SKM-1 (cell line): ENCODE results near the gene PHF21B.
"Not testable (repeated sequence)": the region's sequence is repeated elsewhere in the genome, so short reads cannot be mapped to it uniquely, and the experiment has no call there.

Experiments
- DNase-seq: peaks from one replicate; lab custom pipeline; 2025; ENCODE audit not compliant: unreplicated experiment; lab: John Stamatoyannopoulos, UW

Gene PHF21B

GRCh38 chr22:44919691-44920090 is 90.1 kb downstream of the PHF21B start:
- no peak for DNase-seq

GRCh38 chr22:44918925-44919392 is 90.8 kb downstream of the PHF21B start:
- no peak for DNase-seq

- no peak for DNase-seq
These were observed 91.5 kb downstream of the PHF21B start for GRCh38 chr22:44918166-44918924.

- DNase-seq = no peak
These were observed 92.2 kb downstream of the PHF21B start for GRCh38 chr22:44917372-44918165.

- DNase-seq = no peak
These were observed 93.2 kb downstream of the PHF21B start for GRCh38 chr22:44916281-44917231.

- DNase-seq = no peak
These were observed 94.4 kb downstream of the PHF21B start for GRCh38 chr22:44915441-44915840.

GRCh38 chr22:44914026-44914721 is 95.6 kb downstream of the PHF21B start:
- no peak for DNase-seq

GRCh38 chr22:44913198-44913983 is 96.4 kb downstream of the PHF21B start:
- no peak for DNase-seq

- no peak for DNase-seq
These were observed 100.6 kb downstream of the PHF21B start for GRCh38 chr22:44909241-44909640.

- no peak for DNase-seq
These were observed 101.8 kb downstream of the PHF21B start for GRCh38 chr22:44907765-44908737.

GRCh38 chr22:44906999-44907644 is 102.7 kb downstream of the PHF21B start:
- DNase-seq = no peak

GRCh38 chr22:44906248-44906936 is 103.4 kb downstream of the PHF21B start:
- DNase-seq = no peak

GRCh38 chr22:44904492-44905152 is 105.2 kb downstream of the PHF21B start:
- DNase-seq = not testable (repeated sequence)

GRCh38 chr22:44903164-44903563 is 106.6 kb downstream of the PHF21B start:
- not testable (repeated sequence) for DNase-seq

- DNase-seq = no peak
These were observed 108.5 kb downstream of the PHF21B start for GRCh38 chr22:44901301-44901700.

- DNase-seq = no peak
These were observed 111.6 kb downstream of the PHF21B start for GRCh38 chr22:44898236-44898635.
